ENCODE results near the gene SLC26A4.

SLC26A4 gene

DNA sequence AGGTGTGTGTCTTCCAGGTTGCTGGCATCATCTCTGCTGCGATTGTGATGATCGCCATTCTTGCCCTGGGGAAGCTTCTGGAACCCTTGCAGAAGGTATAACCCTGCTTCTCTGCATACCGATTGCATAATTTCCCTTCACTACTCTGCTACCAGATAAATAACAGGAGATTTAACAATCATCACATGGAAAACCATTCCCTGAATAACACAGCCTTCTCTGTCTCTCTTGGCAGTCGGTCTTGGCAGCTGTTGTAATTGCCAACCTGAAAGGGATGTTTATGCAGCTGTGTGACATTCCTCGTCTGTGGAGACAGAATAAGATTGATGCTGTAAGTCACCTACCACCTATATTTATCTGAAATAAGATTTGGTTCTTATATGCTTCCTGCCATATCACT lies 33.8 kb downstream of the SLC26A4 start:
- no peak for DNase-seq (ENCODE audit: low read depth in 2 of 2, low spot score in 1 of 2)

DNA sequence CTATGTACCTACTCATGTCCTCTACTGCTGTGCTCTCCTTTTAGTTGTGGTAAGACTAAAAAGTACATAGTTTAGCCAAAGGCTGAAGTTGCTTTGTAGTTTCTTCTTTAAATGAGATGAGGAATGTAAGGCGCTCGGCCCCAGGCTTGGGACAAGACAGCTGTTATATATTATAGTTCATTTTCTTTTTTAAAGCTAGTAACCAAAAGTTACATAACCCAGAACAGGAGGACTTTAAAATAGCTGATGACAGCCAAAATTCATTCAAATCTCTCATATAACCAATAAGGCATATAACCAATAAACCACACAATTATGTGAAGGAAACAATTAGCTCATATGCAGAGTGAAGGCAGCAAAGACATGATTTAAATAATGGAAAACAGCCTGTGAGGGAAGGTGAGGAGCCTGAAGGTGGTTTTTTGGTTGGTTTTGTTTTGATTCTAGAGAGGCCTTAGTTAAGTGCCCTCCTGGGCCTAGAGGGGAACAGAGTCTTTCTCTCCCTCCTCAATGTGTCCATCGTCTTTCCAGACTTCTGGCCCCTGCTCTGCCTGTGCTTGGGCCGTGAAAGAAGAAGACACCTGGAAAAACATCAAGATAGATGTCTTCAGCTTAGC lies 35.8 kb downstream of the SLC26A4 start:
- no peak for DNase-seq (ENCODE audit: low read depth in 2 of 2, low spot score in 1 of 2)

DNA sequence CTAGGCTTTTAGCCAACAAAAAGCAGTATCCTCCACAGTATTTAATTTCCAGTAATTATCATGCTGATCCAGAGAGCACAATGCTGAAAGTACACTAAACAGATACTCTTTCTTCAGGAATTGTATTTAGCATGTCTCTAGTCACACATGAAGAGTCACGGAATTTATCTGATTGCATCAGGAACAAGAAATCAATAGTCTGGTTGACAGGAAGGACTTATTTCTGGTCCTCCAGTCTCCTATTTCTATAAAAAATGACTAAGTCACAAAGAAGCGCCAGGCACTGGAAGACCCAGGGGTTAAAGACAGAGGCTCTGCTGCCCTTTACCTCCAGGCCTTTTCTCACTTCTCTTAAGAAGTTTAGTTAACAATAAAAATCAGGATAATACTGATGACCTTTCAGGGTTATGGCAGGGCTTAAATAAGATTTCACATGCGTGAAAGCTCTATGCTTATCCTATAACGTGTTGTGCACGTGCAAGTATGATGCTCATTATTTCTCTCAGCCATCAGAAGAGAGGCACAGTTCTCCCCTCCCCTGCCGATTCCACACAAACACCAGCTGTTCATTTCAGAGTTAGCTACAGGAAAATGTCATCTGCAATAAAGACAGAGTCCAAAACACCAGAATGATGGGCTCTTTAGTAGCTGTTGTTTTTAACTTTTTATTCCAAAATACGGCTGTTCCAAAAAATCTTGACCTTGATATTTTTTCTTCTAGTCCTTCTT lies 36.9 kb downstream of the SLC26A4 start:
- DNase-seq (ENCODE audit: low read depth in 2 of 2, low spot score in 1 of 2): no peak

DNA sequence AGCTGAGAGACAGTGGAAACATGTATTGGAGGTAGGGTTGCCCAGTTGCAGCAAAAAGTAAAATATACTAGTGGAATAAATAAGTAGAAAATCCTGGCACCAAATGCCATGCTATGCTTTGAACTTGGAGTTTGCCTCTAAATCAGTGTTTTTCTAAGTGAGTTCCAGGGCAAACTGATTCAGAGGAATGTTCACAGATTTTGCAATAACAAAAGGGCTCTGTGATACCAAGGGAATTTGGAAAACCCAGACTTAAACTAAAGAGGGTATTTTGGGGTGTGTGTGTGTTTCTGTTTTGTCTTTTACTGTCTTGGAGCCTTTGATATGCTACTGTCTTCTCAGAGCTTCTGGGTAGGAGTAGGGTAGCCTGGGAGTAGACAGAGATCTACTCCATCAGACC lies 39.9 kb downstream of the SLC26A4 start:
- DNase-seq (ENCODE audit: low read depth in 2 of 2, low spot score in 1 of 2): no peak

DNA sequence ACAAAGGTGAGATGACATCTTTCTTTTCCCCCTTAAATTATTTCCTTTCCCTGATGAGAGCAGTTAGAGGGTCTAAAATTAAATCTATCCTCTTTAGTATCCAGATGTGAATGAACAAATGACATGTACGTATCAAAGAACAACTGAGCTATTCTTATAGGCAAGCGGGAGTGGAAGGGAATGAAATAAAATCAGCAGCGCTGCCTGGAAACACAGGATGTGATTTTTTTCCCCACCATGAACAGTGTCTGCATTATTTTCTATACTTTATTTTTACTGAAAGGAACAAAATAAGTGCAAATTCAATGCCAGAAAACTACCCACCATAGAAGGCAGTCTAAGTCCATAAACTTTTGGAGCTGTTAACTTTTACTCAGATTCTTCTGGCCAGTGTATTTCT lies 40.6 kb downstream of the SLC26A4 start:
- DNase-seq (ENCODE audit: low read depth in 2 of 2, low spot score in 1 of 2): no peak

DNA sequence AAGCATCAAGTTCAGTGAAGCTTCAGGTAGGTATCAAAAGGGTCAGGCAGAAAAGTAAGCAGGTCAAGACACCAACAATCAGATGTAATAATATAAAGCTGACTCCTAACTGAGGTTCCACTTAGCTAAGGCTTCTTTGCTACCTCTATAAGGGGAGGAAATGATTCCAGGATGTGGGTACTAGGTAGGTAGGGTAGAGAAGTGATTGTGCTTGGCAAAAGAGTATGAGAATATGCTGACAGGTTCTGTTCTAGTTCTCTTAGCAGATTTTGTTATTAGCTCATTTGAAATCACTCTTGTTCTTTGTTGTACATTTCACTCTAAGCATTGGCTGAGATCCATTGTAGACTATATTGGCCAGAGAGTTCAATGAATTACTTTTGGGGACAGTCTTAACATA lies 42.6 kb downstream of the SLC26A4 start:
- DNase-seq (ENCODE audit: low read depth in 2 of 2, low spot score in 1 of 2): no peak

DNA sequence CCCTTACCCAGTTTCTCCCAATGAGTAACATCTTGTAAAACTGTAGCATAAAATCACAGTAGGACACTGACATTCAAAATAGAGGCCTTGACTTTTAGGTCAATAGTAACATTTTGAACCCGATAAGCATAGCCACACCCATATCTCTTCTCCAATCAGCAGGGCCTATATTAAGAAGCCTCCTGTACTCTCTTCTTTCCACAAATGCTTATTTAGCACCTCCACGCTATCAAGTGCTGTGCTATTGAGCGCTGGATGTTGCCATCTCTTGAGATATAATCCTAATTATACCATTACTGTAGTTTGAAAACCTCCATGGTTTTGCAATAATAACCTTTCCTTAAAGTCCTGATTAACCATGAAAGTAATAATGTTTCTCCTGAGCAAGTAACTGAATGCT lies 43.2 kb downstream of the SLC26A4 start:
- no peak for DNase-seq (ENCODE audit: low read depth in 2 of 2, low spot score in 1 of 2)

DNA sequence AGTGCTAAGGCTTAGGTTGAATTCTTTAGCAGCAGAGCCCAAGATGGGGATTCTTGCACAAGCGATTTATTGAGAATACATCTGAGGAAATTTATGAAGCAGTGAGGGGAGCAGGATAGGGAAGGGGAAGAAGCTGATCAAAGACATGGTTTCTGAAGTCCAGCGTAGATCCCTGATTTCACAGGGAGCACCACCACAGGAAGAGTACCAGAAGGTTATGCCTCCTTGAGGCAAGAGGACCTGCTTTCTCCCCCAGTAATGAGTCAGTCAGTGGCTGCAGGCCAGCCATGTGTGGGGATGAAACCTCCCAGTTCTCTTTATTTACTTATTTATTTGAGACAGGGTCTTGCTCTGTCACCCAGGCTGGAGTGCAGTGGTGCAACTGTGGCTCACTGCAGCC lies 48.3 kb downstream of the SLC26A4 start:
- DNase-seq (ENCODE audit: low read depth in 2 of 2, low spot score in 1 of 2): no peak

DNA sequence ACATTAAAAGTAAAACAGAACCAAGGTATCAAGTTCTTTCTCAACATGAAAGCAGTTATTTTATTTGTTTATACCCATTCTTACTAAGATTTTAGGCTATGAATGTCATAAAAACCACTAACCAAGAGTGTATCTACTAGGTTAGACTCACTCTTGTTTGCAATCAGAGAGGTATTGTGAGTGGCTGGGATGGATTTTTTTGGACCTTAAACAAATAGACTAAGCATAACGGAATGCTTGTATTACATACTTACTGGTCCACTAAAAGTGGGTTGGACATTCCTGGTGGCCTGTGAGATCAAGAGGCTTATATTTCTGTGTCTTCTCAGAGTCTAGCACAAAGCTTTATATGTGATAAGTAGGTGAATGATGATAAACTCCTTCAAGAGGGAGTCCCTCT lies 50.7 kb downstream of the SLC26A4 start:
- DNase-seq (ENCODE audit: low read depth in 2 of 2, low spot score in 1 of 2): no peak

DNA sequence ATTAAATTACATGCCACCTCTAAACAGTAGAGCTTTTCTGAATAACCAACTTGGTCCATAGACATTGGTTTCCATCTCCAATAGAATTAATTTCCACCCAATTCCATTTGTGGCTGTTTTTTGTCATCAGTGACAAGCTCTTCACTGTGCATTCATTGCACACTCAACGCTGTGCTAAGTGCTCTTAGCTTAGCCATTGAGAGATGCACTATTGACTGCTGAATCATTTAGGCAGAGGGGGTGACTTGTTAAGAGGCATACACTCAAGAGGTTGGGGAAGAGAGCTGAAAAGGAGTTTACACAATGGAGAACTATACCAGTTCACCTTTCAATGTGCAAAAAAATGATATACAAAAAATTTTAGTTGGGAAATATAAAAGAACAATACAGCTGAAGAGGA lies 51.4 kb downstream of the SLC26A4 start:
- DNase-seq (ENCODE audit: low read depth in 2 of 2, low spot score in 1 of 2): no peak

DNA sequence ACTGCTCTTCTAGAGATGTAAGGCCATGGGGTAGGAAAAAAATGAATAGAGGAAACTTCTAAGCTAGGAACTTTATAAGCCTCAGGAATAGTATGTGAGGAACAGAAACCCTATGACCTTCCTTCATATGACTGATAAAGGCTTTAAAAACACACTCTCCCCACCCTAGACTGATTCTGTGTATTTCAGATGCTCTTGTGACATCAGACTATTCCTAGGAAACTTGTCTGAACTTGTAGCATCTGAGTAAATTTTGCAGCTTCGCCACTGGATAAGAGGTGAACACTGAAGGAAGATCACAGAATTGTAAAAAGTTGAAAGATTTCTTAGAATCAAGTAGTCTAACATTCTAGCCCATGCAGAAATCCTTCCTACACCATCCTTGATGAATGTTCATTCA lies 52.3 kb downstream of the SLC26A4 start:
- no peak for DNase-seq (ENCODE audit: low read depth in 2 of 2, low spot score in 1 of 2)

DNA sequence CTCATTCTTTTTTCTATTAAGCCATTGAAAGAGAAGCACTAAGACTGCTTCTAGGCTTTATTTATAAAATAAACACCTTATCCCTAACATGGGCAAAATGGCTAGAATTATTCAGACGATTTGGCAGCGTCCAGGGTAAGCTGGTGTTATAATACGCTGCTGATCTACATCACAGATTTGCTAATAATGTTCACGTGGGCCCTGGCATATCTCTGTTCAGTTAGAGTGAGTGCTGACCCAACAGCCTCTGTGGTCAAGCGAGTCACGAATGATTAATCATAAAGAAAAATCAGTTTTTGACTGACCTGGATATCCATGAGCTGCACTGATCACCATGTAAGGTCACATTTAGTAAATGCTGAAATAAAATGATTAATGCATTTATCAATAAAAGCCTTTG lies 54.9 kb downstream of the SLC26A4 start:
- no peak for DNase-seq (ENCODE audit: low read depth in 2 of 2, low spot score in 1 of 2)

DNA sequence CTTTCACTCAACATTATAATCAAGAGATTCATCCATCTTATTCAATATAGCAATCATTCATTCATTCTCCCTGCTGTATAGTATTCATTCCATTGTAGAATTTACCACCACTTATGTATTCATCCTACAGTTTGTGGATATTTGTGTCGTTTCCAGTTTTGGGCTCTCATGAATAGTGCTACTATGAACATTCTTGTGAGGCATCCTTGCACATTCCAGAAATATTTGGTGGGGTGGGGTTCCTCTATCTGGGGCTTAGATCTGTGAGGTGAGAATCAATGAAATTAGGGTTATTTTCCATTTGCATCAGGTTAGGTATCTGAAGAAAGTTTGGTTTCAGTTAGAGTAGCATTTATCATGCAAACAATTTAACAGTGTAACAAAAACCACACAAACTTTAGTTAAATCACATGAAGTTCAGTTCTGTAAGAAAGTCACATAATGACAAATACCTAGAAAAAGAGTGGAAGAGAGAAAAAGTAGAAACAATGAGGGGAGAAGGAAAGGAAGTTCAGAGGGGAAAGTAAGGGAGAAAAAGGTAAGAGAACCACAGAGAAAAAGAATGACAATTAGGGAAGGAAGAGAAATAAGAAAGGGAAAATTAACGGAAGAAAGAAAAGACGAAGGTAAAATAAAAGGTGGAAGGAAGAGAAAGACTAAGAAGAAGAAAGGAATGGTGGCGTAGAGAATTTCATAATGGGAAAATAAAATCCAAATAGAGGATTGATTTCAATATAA lies 58.0 kb downstream of the SLC26A4 start:
- no peak for DNase-seq (ENCODE audit: low read depth in 2 of 2, low spot score in 1 of 2)

DNA sequence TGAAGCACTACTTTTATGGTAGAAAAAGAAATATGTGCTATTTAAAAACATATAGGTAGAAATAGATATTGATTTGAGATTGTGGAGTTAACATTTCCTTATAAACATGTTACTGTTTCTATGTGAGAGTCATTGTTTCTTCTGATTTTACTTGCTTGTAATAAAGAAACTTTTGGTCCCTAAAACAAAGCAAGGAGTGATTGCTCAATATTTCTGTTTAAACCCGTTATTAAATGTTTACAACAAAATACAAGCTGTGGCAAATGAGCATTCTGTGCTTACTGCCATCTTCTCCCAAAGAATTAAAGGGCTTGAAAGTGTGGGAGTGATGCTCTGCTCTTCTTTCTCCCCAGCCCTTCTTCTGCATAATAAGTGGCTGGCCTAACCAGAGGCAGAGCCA lies 60.7 kb downstream of the SLC26A4 start:
- DNase-seq (ENCODE audit: low read depth in 2 of 2, low spot score in 1 of 2): no peak

DNA sequence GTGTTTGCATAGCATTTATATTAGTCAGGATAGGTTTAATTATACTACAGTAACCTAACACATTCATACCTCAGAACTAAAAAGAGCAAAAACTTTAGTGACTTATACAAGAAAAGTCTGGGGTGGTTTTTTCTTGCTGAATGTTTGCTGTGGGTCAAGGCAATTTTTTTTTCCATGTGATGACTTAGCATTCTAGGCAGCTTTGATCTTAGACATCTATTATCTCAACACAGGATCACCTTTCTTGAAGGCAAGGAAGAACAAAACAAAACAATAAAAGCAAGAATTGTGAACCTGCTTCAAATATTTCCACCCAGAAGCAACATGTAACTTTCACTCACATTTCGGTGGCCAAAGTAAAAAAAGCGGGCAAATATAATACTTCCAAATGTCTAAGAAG lies 62.6 kb downstream of the SLC26A4 start:
- DNase-seq (ENCODE audit: low read depth in 2 of 2, low spot score in 1 of 2): no peak

DNA sequence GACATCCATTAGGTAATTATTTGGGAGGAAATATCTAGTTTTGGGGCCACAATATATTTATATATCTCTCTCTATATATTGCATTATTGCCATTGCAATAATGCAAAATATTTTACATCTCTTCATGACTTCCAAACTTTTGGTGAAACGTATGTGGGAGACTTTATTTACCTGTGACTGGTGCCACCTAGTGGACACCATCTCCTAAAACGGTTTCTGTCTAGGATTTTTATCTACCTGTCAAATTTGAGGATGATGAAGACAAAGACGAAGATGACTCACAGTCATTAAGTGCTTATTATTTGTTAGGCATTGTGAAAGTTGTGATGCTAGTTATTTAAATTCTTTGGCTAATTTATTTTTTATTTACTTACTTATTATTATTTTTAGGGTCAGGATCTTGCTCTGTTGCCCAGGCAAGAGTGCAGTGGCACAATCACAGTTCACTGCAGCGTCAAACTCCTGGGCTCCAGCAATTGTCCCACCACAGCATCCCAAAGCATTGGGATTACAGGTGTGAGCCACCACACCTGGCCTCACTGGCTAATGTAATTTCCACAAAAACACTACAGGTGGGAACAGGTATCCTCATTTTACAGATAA lies 64.6 kb downstream of the SLC26A4 start:
- no peak for DNase-seq (ENCODE audit: low read depth in 2 of 2, low spot score in 1 of 2)

DNA sequence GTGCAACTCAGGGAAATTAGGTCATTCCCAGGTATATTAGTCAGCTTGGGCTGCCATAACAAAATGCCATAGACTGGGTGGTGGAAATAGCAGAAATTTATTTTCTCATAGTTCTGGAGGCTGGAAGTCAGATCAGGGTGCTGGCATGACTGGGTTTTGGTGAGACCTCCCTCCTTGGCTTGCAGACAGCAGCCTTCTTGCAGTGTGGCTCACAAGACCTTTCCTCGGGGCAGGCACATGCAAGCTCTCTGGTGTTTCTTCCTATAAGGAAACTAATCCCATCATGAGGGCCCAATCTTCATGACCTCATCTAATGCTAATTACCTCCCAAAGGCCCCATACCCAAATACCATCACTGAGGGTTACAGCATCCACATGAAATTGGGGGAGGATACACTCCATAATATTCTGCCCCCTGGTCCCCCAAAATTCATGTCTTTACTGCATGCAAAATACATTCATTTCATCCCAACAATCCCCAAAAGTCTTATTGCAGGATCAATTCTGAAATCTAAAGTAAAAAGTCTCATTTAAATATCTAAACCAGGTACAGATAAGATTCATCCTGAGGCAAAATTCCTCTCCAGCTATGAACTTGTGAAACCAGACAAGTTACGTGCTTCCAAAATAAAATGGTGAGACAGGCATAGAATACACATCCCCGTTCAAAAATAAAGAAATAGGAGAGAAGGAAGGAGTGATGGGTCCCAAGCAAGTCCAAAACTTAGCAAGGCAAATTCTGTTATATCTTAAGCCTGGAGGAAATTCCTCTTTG lies 65.9 kb downstream of the SLC26A4 start:
- DNase-seq (ENCODE audit: low read depth in 2 of 2, low spot score in 1 of 2): no peak

DNA sequence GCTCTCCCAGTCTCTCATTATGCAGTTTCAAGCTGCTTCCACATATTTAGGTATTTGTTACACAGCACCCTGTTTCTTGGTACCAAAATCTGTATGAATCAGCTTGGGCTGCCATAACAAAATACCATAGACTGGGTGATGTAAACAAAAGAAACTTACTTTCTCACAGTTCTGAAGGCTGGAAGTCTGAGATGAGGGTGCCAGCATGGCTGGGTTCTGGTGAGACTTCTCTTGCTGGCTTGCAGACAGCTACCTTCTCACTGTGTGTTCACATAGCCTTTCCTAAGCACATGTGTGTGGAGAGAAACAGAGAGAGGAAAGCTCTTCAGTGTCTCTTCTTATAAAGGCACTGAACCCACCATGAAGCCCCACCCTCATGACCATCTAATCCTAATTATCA lies 67.6 kb downstream of the SLC26A4 start:
- no peak for DNase-seq (ENCODE audit: low read depth in 2 of 2, low spot score in 1 of 2)

DNA sequence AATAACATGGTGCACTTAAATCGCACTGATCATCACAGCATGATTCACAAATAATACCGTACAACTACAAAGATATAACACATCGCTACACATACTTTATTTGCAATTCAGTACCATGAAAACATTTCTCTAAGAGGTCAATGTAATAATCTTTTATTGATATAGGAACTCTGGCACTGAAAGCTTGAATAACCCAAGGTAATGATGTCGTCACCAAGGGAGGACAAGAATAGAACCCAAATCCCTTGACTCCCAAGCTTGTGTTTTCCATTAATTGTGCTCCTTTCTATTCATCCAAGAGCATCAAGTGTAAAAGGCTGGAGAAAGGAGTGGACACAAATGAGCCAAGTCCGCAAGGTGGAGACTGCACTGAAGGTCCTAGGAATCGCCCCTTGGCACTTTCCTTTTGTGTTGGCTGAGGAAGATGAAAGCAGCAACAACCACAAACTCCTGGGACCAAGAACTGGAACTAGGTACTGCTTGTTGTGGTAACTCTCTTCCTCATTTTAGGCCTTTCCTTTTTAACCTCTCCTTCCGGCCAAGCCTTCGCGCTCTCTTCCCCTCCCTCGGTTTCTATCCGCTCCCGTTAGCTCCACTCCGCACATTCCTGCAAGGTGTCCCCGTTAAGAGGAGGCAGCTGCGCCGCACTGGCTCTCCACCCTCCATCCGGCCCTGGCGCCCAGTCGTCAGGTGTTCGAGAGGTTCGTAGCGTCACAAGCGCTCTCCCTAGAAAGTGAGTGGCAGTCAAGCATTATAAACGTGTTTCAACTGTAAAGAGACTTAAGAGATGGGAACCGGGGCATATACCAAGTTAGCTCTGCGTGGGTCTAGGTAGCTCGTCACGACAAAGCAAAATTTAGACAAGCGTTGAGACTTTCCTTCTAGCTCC lies 82.3 kb downstream of the SLC26A4 start:
- peak; percentile 17 to 19 for DNase-seq (ENCODE audit: low read depth in 2 of 2, low spot score in 1 of 2)

All from stimulated activated CD8-positive, alpha-beta memory T cell treated with anti-CD3 and anti-CD28 coated beads, Interleukin-4, amount 100 ng/mL, for 4 hours (primary cell).